MM.1S (cell line): ENCODE data around the gene MACIR.

Experiments
- EZH2 ChIP-seq: fragments of 300-600 bp; sonication (generic); optimal IDR thresholded peaks from 2 replicates; pipeline ENCODE3; 2017; ENCODE audit warnings: low read depth, mild to moderate bottlenecking, antibody characterized with exemption, low read length, mixed read lengths
- EZH2phosphoT487 ChIP-seq: fragments of 300-600 bp; sonication (generic); IDR thresholded peaks from 2 replicates; pipeline ENCODE4 v1.6.1; 2018; ENCODE audit warnings: antibody characterized with exemption, low read length
- TF ChIP-seq, protein P1 (sequence below): fragments of 300-600 bp; sonication (generic); IDR thresholded peaks from 2 replicates; pipeline ENCODE4 v1.5.1; 2016; ENCODE audit warnings: antibody characterized with exemption, low read length, mixed read lengths

DNA sequence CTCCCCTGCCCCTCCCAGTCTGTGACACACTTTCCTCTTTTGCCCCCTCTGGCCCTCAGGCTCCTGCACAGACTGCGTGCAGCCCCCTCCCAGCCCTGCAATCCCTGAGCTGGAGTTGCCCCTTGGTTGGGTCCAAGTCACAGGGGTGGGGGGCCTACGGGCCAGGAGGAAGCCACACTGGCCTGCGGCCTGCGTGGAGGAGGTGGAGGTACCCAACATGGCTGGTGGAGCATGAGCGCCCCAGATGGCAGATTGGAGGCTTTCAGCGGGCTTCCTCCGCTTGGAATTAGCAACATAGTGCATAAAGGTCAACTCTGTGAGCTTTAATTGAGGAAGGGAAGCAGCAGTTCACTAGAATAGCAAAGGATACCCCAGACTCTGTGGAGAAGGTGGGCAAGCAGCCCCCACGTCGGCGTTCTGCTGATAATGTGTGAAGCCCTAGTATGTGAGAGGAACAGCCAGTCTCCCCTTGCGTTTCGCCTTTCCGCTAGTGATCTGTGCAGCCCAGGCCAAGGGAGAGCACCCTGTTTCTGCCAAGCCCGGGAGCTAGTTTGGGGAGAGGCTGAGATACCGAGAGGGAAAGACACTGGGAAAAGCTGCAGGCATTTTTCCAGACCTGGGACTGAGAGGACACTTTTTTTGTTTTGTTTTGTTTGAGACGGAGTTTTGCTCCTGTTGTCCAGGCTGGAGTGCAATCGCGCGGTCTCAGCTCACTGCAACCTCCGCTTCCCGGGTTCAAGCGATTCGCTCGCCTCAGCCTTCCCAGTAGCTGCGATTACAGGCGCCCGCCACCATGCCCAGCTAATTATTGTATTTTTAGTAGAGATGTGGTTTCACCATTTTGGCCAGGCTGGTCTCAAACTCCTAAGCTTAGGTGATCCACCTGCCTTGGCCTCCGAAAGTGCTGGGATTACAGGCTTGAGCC is 35.3 kb upstream of the MACIR start:
- TF ChIP-seq EZH2 (no peak), EZH2phosphoT487 (no peak)
- TF ChIP-seq, protein P1, sequence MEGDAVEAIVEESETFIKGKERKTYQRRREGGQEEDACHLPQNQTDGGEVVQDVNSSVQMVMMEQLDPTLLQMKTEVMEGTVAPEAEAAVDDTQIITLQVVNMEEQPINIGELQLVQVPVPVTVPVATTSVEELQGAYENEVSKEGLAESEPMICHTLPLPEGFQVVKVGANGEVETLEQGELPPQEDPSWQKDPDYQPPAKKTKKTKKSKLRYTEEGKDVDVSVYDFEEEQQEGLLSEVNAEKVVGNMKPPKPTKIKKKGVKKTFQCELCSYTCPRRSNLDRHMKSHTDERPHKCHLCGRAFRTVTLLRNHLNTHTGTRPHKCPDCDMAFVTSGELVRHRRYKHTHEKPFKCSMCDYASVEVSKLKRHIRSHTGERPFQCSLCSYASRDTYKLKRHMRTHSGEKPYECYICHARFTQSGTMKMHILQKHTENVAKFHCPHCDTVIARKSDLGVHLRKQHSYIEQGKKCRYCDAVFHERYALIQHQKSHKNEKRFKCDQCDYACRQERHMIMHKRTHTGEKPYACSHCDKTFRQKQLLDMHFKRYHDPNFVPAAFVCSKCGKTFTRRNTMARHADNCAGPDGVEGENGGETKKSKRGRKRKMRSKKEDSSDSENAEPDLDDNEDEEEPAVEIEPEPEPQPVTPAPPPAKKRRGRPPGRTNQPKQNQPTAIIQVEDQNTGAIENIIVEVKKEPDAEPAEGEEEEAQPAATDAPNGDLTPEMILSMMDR: no peak
